Natural killer cell (primary cell): ENCODE results near the gene SLC39A7. TPM values are rescaled to one million over a fixed set of nuclear protein-coding genes. Genes with fewer than 3 reads are reported as not detected.

ENCODE experiments used
- ATAC-seq, 3 donors: fragments of 150-1000 bp in 2 of 3; fragments of 200-7000 bp in 1 of 3; cut with Tn5 transposase; 1 replicate in 1 of 3; 2 replicates in 2 of 3; pipeline ENCODE4 v1.10.0; 2021; ENCODE audit warnings: mild to moderate bottlenecking in 2 of 3, moderate library complexity in 2 of 3
- DNase-seq, 2 donors: peaks; one replicate each; pipeline versions ENCODE4 v3.0.0 to v3.0.0-alpha.2; 2013 to 2021; ENCODE audit warnings: mixed read lengths in 1 of 2
- H3K27ac ChIP-seq: one replicate; pipeline ENCODE4 v1.5.1; 2013; ENCODE audit warnings: mild to moderate bottlenecking, low read length
- H3K27me3 ChIP-seq: one replicate; pipeline ENCODE4 v1.6.1; 2013; ENCODE audit warnings: low read length; ENCODE audit not compliant: control insufficient read depth, insufficient read depth
- H3K36me3 ChIP-seq: one replicate; pipeline ENCODE4 v1.6.1; 2013; ENCODE audit warnings: low read length; ENCODE audit not compliant: control insufficient read depth, insufficient read depth
- H3K4me1 ChIP-seq: one replicate; pipeline ENCODE4 v1.6.1; 2013; ENCODE audit warnings: low read length; ENCODE audit not compliant: control insufficient read depth, insufficient read depth
- H3K4me3 ChIP-seq: one replicate; pipeline ENCODE4 v1.5.1; 2013; ENCODE audit warnings: low read length
- H3K9me3 ChIP-seq: one replicate; pipeline ENCODE4 v1.6.1; 2013; ENCODE audit warnings: low read length; ENCODE audit not compliant: control insufficient read depth, insufficient read depth
- H3K27ac Mint-ChIP-seq, 2 donors: one replicate each; pipeline ENCODE4 v1.8.0; 2022; ENCODE audit warnings: mild to moderate bottlenecking in 2 of 2, mixed read lengths in 2 of 2, moderate library complexity in 1 of 2
- H3K27me3 Mint-ChIP-seq, 2 donors: one replicate each; pipeline ENCODE4 v1.8.0; 2022; ENCODE audit warnings: low read depth in 2 of 2, mixed read lengths in 2 of 2
- H3K36me3 Mint-ChIP-seq: one replicate; pipeline ENCODE4 v1.8.0; 2022; ENCODE audit warnings: mixed read lengths
- H3K4me1 Mint-ChIP-seq, 2 donors: one replicate each; pipeline ENCODE4 v1.8.0; 2022; ENCODE audit warnings: mixed read lengths in 2 of 2
- H3K4me3 Mint-ChIP-seq: one replicate; pipeline ENCODE4 v1.8.0; 2022; ENCODE audit warnings: mild to moderate bottlenecking, moderate library complexity, mixed read lengths
- H3K9me3 Mint-ChIP-seq, 2 donors: one replicate each; pipeline ENCODE4 v1.8.0; 2022; ENCODE audit warnings: mixed read lengths in 2 of 2
- CTCF ChIP-seq: fragments of 200-600 bp; IDR thresholded peaks from one replicate; pipeline ENCODE4 v1.8.0; 2022; ENCODE audit warnings: antibody characterized with exemption
- WGBS: methylation state at CpG from one replicate; pipeline ENCODE4 v1.1.7; 2013; ENCODE audit warnings: missing lambda C conversion rate; ENCODE audit not compliant: insufficient coverage; 5-methylcytosine and 5-hydroxymethylcytosine counted together
- intact Hi-C: fragments of 100-400 bp; cut with micrococcal nuclease; formaldehyde crosslinking; loops from one replicate; pipeline ENCODE4 v1.14.2; 2022
- total RNA-seq, 4 donors: library from RNA; stranded (reverse); fragments of 120-200 nt in 1 of 4; gene quantifications; one replicate each; pipeline versions ENCODE4 v1.2.3 to v1.2.4, GENCODE V29; 2013 to 2022

The SLC39A7 gene
- total RNA-seq, 3 donors from 2014 or later (not counting 1 experiment from before 2014, with no cell fraction given) = 38.9 to 45.7 (median 45.6) TPM

GRCh38 chr6:33189625-33190448, 10.8 kb upstream of the SLC39A7 start:
- ATAC-seq (no peak), DNase-seq (no peak)
- Histone ChIP-seq H3K36me3 (peaks cover 7% of the 10 kb centered on the region), H3K4me3 (no peak overlapping the region), H3K9me3 (no peaks in the 10 kb centered on the region), H3K27me3 (peaks cover 25% of the 10 kb centered on the region), H3K27ac (no peak overlapping the region), H3K4me1 (peaks cover 21% of the 10 kb centered on the region)
- Mint-ChIP-seq H3K27ac (no peak overlapping the region), H3K4me1 (peaks cover 7 to 20% of the 10 kb centered on the region in 2 donors), H3K36me3 (no peaks in the 10 kb centered on the region), H3K4me3 (no peak overlapping the region), H3K9me3 (no peaks in the 10 kb centered on the region), H3K27me3 (peaks cover 43 to 45% of the 10 kb centered on the region in 2 donors)
- TF ChIP-seq CTCF = no peak
- intact Hi-C loops = no loop called here
- 62% methylated on average over 7 of the region's 7 CpGs for WGBS

- intact Hi-C loops = no loop called here
- no peaks in the 10 kb centered on the region for H3K9me3 ChIP-seq
- H3K27me3 Mint-ChIP-seq = peaks cover 43 to 44% of the 10 kb centered on the region in 2 donors
- H3K4me3 Mint-ChIP-seq = no peak overlapping the region
- H3K27me3 ChIP-seq = peaks cover 19% of the 10 kb centered on the region
- peaks cover 7 to 21% of the 10 kb centered on the region in 2 donors for H3K4me1 Mint-ChIP-seq
- H3K4me1 ChIP-seq = peaks cover 21% of the 10 kb centered on the region
- H3K27ac Mint-ChIP-seq = no peak overlapping the region
- 84% methylated on average over 10 of the region's 11 CpGs for WGBS
- H3K9me3 Mint-ChIP-seq = no peaks in the 10 kb centered on the region
- DNase-seq = no peak
- peaks cover 4% of the 10 kb centered on the region for H3K36me3 Mint-ChIP-seq
- no peak for TF ChIP-seq CTCF
- ATAC-seq = no peak
- peaks cover 15% of the 10 kb centered on the region for H3K36me3 ChIP-seq
- H3K4me3 ChIP-seq = no peak overlapping the region
- no peak overlapping the region for H3K27ac ChIP-seq
Measured at GRCh38 chr6:33190504-33191107, 10.1 kb upstream of the SLC39A7 start.

GRCh38 chr6:33191383-33192104, 9.1 kb upstream of the SLC39A7 start:
- Mint-ChIP-seq H3K36me3 (peaks cover 14% of the 10 kb centered on the region), H3K27ac (no peak overlapping the region), H3K4me3 (no peak overlapping the region), H3K9me3 (no peaks in the 10 kb centered on the region), H3K4me1 (peaks cover 7 to 30% of the 10 kb centered on the region in 2 donors), H3K27me3 (peaks cover 41 to 42% of the 10 kb centered on the region in 2 donors)
- H3K9me3 ChIP-seq = no peaks in the 10 kb centered on the region
- no peak overlapping the region for H3K27ac ChIP-seq
- peaks cover 24% of the 10 kb centered on the region for H3K36me3 ChIP-seq
- 69% methylated on average over 8 of the region's 8 CpGs for WGBS
- ATAC-seq (no peak), DNase-seq (no peak)
- no peak overlapping the region for H3K4me3 ChIP-seq
- TF ChIP-seq CTCF = no peak
- H3K4me1 ChIP-seq = peaks cover 21% of the 10 kb centered on the region
- intact Hi-C loops = no loop called here
- peaks cover 18% of the 10 kb centered on the region for H3K27me3 ChIP-seq
